ENCODE results near the gene PKD2. TPM values are rescaled to one million over a fixed set of nuclear protein-coding genes. Genes with fewer than 3 reads are reported as not detected.

Gene PKD2
- total RNA-seq, 2 experiments from 2014 or later: 2.3 to 2.8 TPM

GRCh38 chr4:88064410-88064809 lies 57.0 kb downstream of the PKD2 start:
- intact Hi-C loops (cut with micrococcal nuclease): no loop called here
- ChIA-PET CTCF (interaction anchor here (1.3 to 2.3 kb wide), 3 partner anchors 10 to 451 kb away, joined by 3 to 6 read pairs (median 4); no protein-coding TSS in a partner anchor), POLR2A (no interaction called here)
- H3K36me3 Mint-ChIP-seq (ENCODE audit: low read depth): peaks cover 22% of the 10 kb centered on the region
- no peak overlapping the region for H3K27ac Mint-ChIP-seq
- no peak for DNase-seq
- no peak for ATAC-seq
- H3K27me3 Mint-ChIP-seq: no peaks in the 10 kb centered on the region
- H3K4me3 Mint-ChIP-seq: no peak overlapping the region
- no peaks in the 10 kb centered on the region for H3K4me1 Mint-ChIP-seq (ENCODE audit: low read depth)
- no peak for TF ChIP-seq CTCF (IDR thresholded peaks at IDR 0.05)
- peaks cover 2% of the 10 kb centered on the region for H3K9me3 Mint-ChIP-seq

- Mint-ChIP-seq H3K36me3 (ENCODE audit: low read depth) (peaks cover 53% of the 10 kb centered on the region), H3K9me3 (peaks cover 10% of the 10 kb centered on the region), H3K27me3 (no peaks in the 10 kb centered on the region), H3K27ac (no peak overlapping the region), H3K4me1 (ENCODE audit: low read depth) (no peaks in the 10 kb centered on the region), H3K4me3 (no peak overlapping the region)
- TF ChIP-seq CTCF (IDR thresholded peaks at IDR 0.05): no peak
- ATAC-seq: no peak
- CTCF ChIA-PET: no interaction called here
- intact Hi-C loops (cut with micrococcal nuclease): no loop called here
- POLR2A ChIA-PET: no interaction called here
- DNase-seq: no peak
Observed at GRCh38 chr4:88070031-88070430, 62.6 kb downstream of the PKD2 start.

GRCh38 chr4:88075336-88075735 lies 67.9 kb downstream of the PKD2 start:
- Mint-ChIP-seq H3K27ac (no peak overlapping the region), H3K36me3 (ENCODE audit: low read depth) (peaks cover 25% of the 10 kb centered on the region), H3K4me1 (ENCODE audit: low read depth) (no peaks in the 10 kb centered on the region), H3K9me3 (peaks cover 7% of the 10 kb centered on the region), H3K27me3 (no peaks in the 10 kb centered on the region), H3K4me3 (no peak overlapping the region)
- ATAC-seq (no peak), DNase-seq (no peak)
- ChIA-PET CTCF (no interaction called here), POLR2A (no interaction called here)
- TF ChIP-seq CTCF (IDR thresholded peaks at IDR 0.05): no peak
- intact Hi-C loops (cut with micrococcal nuclease): no loop called here

GRCh38 chr4:88077911-88078524 lies 70.6 kb downstream of the PKD2 start:
- TF ChIP-seq CTCF (IDR thresholded peaks at IDR 0.05): no peak
- ATAC-seq: no peak
- Mint-ChIP-seq H3K4me3 (no peak overlapping the region), H3K27me3 (no peaks in the 10 kb centered on the region), H3K27ac (no peak overlapping the region), H3K4me1 (ENCODE audit: low read depth) (no peaks in the 10 kb centered on the region), H3K9me3 (no peaks in the 10 kb centered on the region), H3K36me3 (ENCODE audit: low read depth) (peaks cover 4% of the 10 kb centered on the region)
- POLR2A ChIA-PET: no interaction called here
- DNase-seq: no peak
- intact Hi-C loops (cut with micrococcal nuclease): no loop called here
- CTCF ChIA-PET: no interaction called here

GRCh38 chr4:88078579-88078978 lies 71.1 kb downstream of the PKD2 start:
- no peak for TF ChIP-seq CTCF (IDR thresholded peaks at IDR 0.05)
- DNase-seq (no peak), ATAC-seq (no peak)
- Mint-ChIP-seq H3K27ac (no peak overlapping the region), H3K4me1 (ENCODE audit: low read depth) (no peaks in the 10 kb centered on the region), H3K27me3 (no peaks in the 10 kb centered on the region), H3K36me3 (ENCODE audit: low read depth) (peaks cover 4% of the 10 kb centered on the region), H3K4me3 (no peak overlapping the region), H3K9me3 (no peaks in the 10 kb centered on the region)
- ChIA-PET CTCF (no interaction called here), POLR2A (interaction anchor here (0.7 kb wide), 1 partner anchor 446 kb away, joined by 3 read pairs; no protein-coding TSS in a partner anchor)
- intact Hi-C loops (cut with micrococcal nuclease): no loop called here

Measured in activated CD8-positive, alpha-beta T cell treated with anti-CD3 and anti-CD28 coated beads for 36 hours (primary cell).